Body of pancreas (tissue), 4 donors: ENCODE measurements around the gene RRAS.

Experiments
- POLR2A ChIP-seq, 3 donors: fragments of 450-650 bp; IDR thresholded peaks; one replicate each; pipeline ENCODE4 v1.6.1; 2016; ENCODE audit warnings: antibody characterized with exemption in 3 of 3, mild to moderate bottlenecking in 2 of 3
- TF ChIP-seq, protein P1 (sequence below), 7 experiments: fragments of 450-650 bp in 4 of 7; fragments of 200-600 bp in 3 of 7; sonication (generic) in 3 of 7; IDR thresholded peaks; one replicate each; pipeline ENCODE4 v1.5.1; 2016 to 2019; ENCODE audit warnings: antibody characterized with exemption in 7 of 7

- TF ChIP-seq, protein P1, sequence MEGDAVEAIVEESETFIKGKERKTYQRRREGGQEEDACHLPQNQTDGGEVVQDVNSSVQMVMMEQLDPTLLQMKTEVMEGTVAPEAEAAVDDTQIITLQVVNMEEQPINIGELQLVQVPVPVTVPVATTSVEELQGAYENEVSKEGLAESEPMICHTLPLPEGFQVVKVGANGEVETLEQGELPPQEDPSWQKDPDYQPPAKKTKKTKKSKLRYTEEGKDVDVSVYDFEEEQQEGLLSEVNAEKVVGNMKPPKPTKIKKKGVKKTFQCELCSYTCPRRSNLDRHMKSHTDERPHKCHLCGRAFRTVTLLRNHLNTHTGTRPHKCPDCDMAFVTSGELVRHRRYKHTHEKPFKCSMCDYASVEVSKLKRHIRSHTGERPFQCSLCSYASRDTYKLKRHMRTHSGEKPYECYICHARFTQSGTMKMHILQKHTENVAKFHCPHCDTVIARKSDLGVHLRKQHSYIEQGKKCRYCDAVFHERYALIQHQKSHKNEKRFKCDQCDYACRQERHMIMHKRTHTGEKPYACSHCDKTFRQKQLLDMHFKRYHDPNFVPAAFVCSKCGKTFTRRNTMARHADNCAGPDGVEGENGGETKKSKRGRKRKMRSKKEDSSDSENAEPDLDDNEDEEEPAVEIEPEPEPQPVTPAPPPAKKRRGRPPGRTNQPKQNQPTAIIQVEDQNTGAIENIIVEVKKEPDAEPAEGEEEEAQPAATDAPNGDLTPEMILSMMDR (IDR thresholded peaks at IDR 0.05) = no peak
- no peak for TF ChIP-seq POLR2A (IDR thresholded peaks at IDR 0.05)
These were observed 47.2 kb upstream of the RRAS start for GRCh38 chr19:49687150-49687549.
